AG10803 (cell line): ENCODE results near the gene EIF6.

Experiments
- DNase-seq: peaks from one replicate; pipeline ENCODE4 v3.0.0; 2010; ENCODE audit warnings: low read depth
- H3K4me3 ChIP-seq: 2 replicates; pipeline ENCODE4 v1.5.1; 2011; ENCODE audit warnings: mild to moderate bottlenecking, low read length, control low read depth
- TF ChIP-seq, protein P1 (sequence below): conservative IDR thresholded peaks from 2 replicates; pipeline ENCODE4 v1.5.1; 2011; ENCODE audit warnings: mild to moderate bottlenecking, low read length, control low read depth, inconsistent platforms

The EIF6 gene

DNA sequence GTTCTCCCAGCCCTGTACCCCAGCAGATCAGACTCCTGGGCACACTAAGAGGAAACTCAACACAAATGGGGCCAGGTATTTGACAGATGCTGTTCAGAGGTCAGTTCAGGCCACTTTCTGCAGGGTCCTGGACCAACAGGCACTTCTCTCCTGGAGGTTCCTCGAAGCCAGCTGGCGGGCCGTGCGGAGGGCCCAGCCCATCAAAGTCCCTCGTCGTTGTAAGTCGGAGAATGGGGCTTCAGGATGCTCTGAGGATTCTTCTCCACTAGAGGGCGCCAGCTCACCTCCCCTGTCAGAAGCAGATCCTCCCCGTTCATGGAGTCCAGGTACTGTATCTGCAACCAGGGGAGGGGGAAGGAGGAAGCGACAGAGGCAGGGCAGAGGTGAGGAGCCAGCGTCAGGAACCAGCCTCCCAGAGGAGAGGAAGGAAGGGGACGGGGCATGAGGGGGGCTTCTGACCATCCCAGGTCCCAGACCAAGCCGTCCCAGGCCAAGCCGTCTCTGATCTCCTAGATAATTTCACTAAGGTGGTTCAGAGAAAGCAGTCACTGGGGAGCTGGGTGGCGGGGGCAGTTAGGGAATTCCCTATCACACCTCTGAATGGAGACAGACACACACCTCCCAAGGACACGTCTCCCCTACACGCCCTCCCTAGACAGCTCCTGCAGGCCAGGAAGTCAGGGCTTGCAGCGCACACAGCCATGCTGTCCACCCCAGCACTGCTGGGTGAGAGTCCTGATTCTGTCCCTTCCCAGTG lies 19.3 kb upstream of the EIF6 start:
- H3K4me3 ChIP-seq: no peak overlapping the region
- TF ChIP-seq, protein P1, sequence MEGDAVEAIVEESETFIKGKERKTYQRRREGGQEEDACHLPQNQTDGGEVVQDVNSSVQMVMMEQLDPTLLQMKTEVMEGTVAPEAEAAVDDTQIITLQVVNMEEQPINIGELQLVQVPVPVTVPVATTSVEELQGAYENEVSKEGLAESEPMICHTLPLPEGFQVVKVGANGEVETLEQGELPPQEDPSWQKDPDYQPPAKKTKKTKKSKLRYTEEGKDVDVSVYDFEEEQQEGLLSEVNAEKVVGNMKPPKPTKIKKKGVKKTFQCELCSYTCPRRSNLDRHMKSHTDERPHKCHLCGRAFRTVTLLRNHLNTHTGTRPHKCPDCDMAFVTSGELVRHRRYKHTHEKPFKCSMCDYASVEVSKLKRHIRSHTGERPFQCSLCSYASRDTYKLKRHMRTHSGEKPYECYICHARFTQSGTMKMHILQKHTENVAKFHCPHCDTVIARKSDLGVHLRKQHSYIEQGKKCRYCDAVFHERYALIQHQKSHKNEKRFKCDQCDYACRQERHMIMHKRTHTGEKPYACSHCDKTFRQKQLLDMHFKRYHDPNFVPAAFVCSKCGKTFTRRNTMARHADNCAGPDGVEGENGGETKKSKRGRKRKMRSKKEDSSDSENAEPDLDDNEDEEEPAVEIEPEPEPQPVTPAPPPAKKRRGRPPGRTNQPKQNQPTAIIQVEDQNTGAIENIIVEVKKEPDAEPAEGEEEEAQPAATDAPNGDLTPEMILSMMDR: peak; percentile 89
- peak; percentile 87 for DNase-seq

DNA sequence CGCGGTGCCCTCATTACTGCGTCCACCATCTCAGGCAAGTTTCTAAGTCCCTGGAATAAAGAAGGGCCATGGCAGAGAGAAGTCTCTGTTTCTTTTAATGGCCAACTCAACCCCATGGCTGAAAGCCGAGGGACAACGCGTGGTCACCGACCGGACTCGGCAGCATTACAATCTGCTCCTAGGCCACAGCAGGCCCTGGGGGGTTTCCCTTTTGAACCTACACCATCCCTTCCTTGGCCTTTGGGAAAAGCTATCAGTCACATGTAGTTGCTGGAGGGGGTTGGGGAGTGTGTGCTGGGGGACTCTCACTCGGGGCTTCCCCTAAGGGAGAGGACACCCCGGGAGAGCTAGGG lies 18.8 kb upstream of the EIF6 start:
- DNase-seq: no peak
- H3K4me3 ChIP-seq: no peak overlapping the region
- TF ChIP-seq, protein P1: no peak

DNA sequence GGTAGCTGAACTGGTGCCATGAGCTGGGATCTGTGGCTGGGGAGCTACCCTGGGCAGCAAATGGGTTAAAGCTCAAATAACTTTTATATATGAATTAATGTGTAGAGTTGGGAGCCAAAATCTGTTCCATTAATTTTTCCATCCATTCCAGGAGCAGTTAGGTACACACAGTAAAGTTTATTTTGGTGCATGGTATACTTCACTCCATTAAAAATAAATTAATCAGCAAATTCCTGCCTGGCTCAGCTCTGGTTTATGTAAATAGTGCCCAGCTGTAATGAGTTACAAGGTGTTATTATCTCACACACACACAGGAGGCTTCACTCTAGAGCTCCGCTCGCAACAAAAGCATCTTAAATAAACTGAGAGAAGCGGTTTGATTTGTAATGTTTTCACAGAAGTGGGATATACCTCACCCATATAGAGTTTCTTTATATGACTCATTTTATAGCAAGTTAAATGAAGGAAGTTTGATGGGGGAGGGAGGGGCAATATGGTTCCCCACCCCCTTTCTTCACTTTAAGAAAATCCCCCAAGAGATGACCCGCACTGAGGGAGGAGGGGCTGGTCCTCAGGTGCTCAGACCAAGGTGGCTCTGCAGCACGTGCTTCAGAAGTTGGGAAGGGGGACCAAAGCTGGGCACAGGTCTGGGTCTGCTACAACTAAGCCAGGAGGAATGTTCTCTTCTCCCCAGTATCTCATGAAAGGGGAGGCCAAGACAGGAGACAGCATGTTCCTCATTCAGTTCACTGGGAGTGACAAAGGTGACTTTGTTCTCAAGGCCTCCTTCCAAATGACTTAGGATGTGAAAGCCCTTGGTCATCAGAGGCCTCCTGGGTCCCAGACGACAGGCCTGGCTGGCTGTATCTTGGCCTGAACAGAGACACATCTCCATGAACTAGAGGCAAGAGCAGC lies 18.1 kb upstream of the EIF6 start:
- TF ChIP-seq, protein P1: no peak
- DNase-seq: no peak
- no peak overlapping the region for H3K4me3 ChIP-seq

DNA sequence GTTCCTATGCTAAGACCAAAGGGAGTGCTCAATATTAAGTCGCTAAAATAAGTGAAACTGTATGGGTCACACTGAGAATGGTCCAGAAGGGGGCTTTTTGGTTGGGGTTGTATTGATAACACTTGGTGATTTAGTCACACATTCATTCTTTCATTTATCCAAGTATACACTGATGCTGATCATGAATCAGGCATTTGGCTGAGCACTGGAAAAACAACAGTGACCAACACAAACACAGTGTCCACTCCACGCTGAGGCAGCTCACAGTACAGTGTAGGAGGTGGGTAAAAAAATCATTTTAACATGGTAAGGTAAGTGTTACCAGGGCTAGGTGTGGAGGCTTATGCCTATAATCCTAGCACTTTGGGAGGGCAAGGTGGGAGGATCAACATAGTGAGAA lies 16.9 kb upstream of the EIF6 start:
- no peak overlapping the region for H3K4me3 ChIP-seq
- no peak for DNase-seq
- TF ChIP-seq, protein P1: no peak

DNA sequence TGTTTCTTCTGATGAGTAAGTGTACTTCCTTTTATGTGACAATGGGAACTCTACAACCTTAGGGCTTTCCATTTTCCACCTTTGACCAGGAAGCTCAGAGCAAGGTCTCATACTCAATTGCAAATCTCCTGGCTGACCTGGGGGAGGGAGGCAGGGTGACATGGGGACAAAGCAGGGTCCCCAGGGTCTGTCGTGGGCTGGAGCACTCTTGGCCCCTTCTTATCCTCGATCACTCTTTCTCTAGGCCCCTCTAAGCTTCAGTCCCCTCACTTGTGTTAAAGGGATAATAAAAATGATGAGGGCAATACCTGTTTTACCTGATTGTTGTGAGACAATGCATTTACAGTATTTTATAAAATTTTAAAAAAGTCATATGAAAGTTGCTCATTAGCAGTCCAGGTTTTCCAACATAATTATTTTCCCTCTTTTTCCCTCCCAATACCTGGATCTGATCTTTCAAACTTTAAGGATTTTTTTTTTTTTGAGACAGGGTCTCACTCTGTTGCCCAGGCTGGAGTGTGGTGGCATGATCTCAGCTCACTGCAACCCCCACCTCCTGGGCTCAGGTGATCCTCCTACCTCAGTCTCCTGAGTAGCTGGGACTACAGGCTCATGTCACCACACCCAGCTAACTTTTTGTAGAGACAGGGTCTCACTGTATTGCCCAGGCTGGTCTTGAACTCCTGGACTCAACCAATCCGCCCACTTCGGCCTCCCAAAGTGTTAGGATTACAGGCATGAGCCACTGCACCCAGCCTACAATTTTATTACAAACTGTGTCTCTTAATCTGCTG lies 16.1 kb upstream of the EIF6 start:
- TF ChIP-seq, protein P1: no peak
- no peak for DNase-seq
- no peak overlapping the region for H3K4me3 ChIP-seq

DNA sequence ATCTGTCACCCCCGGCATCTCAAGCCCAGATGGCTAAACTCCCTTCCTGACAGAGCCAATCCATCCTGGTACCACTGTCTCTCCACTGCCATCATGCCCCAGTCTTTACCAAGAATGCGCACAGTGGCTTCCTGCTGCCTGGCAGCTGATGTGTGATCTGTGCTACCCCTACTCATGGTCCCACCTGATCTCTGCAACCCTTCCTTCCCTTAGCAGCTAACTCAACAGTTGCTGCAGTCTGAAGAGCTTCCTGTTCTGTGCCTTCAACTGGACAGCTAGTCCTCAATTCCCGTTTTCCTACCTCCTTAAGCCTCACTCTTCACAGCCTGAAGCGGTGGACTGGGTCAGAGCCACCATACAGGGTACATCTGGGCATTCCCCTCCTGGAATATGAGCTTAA lies 15.2 kb upstream of the EIF6 start:
- TF ChIP-seq, protein P1: no peak
- DNase-seq: no peak
- H3K4me3 ChIP-seq: no peak overlapping the region
